NCI-H2196 (cell line): ENCODE results near the gene ATG9B.
A peak's percentile ranks its signal among the peaks of the same experiment; 100 is the strongest.

Experiments used
- DNase-seq: peaks from one replicate; lab custom pipeline; 2025; ENCODE audit not compliant: unreplicated experiment; lab: John Stamatoyannopoulos, UW

Gene ATG9B

DNA sequence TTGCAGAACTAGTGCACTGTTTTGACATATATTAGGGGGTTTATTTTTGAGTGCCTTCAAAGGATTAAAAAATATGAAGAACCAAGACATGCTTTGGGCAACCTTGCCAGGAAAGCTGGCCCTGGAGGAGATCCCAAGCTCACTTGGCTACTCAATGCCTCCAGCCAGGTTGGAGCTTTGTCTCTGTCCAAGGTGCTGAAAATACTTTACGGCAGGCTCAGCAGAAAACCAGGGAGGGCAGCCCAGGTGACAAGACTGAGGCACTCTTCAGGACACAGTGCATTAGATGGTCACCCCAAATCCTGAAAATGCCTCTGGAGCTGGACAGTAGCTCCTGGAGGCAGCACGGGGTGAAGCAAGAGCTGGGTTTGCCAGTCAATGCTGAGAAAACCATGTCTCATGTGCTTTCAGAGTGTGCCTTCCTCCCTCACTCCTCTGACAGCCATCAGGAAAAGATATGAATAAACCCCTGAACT lies 40.4 kb downstream of the ATG9B start:
- DNase-seq, result no peak

DNA sequence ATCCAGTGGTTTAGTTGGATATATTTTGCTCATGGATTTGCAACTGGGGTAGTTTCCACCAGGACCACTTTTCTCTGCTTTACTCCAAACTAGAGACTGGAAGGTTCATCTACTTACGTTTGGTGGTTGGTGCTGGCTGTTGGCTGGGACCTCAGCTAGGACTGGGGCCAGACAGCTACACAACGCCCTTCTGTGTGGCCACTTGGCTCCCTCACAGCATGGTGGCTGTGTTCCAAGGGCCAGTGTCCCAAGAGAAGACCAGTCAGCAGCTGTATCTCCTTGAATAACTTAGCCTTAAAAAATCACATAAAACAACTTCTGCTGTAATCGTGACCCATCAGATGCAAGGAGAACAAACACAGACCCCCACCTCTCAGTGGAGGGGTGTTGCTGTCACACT lies 41.9 kb downstream of the ATG9B start:
- peak; percentile 36 for DNase-seq

DNA sequence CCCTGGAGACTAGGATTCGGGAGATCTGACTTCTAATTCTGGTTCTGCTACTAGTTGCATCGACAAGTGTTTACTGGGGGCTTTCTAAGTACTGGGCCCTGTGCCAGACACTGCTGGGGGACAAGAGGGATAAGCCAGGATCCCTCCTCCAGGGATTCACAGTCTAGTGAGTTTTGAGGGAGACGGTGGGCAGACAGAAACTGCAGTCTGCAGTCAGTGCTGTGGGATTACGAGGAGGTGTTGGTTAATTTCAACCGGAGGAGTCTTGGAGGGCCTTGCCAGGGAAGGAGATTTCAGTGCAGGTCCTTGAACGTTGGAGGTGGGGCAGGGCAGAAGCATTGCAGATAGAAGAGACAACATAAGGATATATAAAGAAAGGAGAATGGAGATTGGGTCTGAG lies 42.6 kb downstream of the ATG9B start:
- no peak for DNase-seq

DNA sequence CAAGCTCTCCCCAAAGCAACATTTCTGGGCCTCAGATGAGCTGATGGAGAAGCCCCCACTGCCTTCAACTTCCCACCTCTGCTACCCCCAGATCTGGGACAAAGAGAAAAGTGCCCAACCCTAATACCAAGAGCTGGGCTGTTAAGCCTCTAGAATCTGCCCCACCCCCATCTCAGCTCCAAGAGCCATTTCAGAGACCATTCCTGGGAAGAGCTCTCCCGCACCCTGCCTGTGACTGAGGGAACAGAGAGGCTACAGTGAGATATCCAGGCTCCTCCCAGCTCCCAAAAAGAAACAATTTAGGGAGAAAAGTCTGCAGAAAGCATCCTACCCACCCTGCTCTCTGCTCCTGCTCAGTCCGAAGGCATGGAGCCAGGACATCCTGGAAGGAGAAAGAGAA lies 43.6 kb downstream of the ATG9B start:
- no peak for DNase-seq

DNA sequence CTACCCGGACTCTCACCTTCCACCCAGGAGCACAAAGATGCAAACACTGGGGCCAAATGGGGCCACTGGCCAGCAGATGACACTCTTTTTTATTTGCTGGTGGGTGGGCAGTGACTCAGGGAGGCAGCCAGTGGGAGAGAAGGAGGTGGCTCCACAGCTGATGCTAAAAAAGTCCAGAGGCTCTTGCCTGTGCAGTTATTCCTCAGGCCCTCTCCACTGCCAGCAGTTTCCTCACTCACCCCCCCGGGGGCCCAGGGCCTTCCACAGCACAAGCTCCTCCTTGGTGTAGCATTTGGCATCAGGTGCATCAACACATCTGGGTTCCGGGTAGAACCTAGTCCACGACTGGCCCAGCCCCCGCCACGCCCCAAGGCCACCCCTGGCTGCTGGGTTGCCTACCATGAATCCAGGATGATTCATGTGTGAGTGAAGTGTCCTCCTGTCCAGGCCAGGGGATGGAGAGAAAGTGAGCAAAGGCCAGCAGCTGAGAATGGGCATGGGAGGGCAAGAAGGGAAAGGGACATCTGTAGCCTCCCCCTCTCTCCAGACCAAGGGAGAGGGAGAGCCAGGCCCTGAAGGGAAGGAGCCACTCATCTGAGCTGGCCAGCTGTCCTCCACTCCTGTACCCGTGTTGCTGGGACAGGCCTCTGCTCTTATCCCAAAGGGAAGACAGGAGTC lies 44.4 kb downstream of the ATG9B start:
- no peak for DNase-seq

DNA sequence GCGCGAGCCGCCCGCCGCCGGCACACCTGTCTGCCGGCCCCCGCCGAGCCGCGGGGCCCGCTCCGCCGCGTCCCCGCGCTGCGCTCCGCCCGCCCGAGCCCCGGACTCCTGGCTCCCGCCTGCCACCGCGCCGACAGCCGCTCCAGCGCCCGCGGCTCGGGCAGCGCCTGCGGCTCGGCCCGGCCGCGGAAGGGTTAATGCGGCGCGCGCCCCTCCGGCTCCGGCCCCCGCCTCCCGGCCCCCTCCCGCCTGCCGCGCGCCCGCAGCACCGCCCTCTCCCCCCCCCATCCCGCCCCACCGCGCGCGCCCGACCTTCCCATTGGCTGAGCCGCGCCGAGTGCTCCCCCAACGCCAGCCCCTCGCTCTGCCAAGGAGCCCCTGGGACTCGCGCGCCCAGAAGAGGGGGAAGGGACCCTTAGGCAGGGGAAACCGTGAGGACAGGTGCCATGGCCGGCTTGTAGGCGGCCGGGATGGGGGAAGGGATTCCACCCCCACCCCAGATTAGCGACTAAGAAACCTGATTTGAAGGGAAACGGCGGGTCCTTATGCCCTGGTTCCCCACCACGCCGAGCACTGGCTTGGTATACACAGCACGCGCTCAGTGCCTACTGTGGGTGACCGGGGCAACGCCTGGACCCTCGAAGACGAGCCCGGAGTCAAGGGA lies 46.0 kb downstream of the ATG9B start, which contains the start of gene KCNH2:
Gene KCNH2 (minus strand): TSS at position 196 of the 664 bp plus-strand sequence. CDS start 408 bp downstream, outside the sequence.
- DNase-seq, result peak; percentile 80

DNA sequence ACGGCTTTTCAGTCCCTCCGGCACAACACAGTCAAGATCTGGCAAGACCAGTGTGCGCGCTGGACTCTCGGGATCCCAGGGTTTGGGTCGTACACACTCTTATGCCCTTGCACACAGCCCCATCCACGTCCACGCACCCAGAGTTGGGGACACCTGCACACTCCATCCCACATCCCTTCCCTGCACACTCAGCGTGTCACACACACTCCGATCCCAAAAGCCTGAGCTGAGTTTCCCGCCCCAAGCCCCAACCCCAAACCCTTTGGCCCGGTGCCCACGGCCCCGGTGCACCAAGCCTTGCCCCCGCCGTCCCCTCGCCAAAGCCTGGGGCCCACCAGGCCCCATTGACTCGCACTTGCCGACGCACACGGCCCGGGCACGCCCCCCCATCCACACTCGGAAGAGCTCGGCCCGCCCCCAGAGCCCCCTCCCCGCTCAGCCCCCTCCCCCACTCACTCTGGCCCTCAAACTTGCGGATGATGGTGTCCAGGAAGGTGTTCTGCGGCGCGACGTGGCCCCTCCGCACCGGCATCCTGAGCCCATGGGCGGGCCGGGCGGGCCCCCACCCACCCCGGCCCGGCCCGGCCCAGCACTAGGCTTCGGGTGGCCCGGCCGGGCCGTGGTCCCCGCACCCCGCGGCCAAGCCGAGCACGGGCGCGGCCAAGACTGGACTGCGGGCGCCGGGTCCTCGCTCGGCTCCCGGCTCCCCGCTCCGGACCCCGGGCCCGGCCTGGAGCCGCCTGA lies 46.7 kb downstream of the ATG9B start:
- DNase-seq, result peak; percentile 25

DNA sequence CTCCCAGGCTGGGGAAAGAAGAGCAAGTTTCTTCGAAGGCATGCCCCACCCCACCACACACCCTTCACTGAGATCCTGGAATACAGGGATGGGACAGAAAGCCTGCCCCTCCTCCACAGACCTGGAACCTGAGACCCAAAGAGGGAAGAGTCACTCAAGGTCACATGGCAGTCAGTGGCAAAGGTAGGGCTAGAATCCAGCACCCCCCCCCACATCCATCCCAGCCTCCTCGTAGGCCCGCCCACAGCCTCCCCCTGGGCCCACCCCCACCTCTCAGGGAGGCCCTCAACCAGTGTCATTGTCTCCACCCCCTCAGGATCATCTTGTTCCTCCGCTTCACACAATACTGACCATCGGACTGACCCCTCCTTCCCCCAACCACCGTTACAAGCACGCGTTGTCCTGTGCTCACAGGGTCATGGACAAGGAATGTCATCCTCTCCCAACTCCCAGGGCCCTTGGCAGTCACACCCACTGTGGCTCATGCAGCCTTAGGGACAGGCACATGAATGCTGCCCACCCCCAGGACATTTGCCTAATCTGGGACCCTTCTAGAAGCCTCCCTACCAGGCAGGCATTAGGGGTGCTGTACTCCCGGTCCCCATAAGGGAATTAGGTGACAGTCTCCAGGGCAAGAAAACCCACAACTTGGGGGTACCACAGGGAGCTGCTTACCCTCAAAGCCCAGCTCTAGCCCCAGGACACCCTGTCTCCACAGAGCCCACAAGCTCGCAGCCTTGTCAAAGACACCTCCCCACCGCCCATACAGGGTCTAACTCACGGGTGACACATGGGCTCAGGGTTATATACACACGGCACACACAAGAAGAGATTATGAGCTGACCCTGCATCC lies 47.5 kb downstream of the ATG9B start:
- peak; percentile 70 for DNase-seq

DNA sequence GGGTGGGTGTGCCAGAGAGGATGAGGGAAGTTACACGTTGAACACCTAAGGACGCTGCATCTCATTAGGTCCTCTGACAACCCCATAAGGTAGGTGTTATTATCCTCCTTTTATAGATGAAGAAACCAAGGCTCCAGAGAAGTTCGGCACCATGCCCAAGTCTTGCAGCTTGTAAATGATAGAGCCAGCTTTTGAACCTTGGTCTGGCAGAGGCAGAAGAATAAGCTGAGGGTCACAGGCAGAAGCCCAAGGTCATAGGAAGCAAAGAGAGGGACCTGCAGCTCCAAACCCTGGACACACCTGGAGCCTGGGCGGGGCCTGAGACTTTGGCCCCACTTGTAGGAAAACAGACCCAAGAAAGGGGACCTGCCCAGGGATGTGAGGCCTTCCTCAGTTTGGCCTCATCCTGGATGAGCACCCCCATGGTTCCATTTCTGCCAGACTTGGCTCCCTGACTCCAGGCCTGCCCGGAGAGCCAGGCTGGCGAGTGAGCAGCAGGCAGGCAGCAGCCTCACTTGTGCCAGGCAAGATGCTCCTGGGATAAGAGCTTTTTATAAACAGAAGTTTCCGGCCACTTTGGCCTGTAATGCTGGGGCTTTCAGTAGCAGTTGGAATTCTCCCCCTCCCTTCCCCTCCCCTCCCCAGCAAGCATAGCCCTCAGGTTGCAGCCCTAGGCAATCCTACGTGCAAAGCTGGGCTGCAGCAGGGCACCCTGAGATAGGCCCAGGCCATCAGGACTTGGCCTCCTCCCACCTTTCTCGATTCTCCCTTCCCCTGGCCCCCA lies 48.6 kb downstream of the ATG9B start:
- DNase-seq, result no peak

DNA sequence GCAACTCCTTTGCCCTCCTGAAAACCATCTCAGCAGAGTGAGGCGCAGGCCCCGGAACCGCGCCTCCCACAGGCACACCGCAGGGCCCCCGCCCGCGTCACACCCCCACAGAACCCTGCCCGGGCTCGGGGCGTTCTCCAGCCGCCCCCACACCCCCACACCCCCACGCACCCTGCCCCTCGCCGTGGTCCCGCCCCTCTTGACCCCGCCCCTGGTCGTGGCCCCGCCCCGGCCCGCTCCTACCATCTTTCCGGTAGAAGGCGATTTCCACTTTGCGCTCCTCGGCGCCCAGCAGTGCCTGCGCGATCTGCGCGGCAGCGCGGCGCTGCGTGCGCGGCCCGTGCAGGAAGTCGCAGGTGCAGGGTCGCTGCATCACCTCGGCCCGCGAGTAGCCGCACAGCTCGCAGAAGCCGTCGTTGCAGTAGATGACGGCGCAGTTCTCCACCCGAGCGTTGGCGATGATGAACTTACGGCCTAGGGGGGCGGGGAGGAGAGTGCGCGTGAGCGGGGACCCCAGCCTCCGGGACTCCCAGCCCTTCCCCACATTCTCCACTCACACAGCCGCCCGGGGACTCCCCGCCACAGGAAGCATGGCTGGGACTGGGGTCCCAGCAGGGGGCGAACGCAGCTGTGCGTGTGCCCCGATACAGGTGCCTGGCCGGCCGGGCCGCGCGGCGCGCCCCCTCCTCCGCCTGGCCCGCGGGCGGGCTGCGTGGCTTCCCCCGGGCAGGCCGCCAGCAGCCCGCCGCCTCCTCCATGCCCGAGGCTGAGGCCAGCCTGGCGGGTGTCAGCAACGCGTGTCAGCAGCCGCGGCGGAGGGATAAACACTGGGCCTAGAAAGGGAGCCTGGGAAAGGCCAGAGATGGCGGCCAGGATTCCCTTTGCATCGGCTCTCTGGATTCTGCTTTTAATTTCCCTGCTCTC lies 49.6 kb downstream of the ATG9B start:
- DNase-seq, result peak; percentile 57

DNA sequence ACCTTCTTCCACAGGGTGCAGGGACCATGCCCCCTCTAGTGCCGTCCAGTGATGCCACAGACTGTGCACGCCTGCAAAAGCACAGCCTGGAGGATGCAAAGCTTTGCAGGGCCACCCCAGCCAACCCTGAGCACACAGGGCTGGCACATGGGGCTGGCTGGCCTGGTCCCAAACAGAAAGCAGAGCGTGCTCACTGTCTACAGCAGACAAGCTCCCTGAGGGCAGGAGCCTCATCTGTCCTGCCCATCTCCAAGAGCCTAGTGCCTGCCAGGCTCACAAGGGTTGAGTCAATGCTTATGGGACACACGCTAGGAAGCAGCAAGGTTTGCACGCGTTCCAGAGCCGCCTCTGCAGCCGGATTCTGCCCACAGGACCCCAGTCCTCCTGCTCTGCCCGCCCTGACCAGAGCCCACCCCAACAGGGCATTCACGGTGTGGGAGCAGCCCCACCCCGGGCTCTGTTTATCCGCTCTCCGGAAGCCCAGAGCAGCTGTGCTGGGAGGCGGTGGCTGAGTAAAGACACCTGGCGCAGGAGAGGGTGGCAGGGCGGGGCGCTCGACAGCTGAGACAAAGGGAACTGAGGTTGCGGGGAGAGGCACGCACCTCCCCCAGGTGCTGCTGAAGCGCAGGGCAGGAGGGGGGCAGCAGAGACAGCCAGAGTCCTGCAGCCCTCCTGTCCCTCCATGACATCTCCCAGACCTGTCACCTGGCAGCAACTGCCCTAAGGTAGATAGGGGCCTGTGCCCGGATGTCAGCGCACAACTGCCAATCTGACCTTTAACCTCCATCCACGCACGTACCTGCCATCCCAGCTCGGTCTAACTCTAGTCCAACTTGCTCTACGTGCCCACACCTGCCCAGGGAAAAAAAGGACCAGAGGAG lies 50.5 kb downstream of the ATG9B start:
- DNase-seq, result peak; percentile 55

DNA sequence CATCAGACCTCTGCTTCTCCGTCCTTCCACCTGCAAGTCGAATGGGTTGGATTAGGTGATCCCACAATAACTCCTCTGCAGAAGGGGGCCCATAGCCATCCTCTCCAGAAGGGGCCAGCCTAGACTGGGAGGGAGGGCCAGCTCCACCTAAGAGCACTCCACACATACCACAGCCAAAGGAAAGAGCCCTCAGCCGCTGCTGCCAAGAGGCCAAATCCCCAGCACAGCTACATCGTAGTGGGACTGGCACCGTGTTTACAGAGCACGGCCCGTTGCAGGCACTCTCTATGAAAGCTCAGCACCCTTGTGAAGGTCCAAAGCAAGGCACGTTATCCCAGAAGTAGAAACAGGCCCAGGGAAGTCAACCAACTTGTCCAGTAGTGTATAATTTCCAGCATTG lies 51.6 kb downstream of the ATG9B start:
- no peak for DNase-seq

DNA sequence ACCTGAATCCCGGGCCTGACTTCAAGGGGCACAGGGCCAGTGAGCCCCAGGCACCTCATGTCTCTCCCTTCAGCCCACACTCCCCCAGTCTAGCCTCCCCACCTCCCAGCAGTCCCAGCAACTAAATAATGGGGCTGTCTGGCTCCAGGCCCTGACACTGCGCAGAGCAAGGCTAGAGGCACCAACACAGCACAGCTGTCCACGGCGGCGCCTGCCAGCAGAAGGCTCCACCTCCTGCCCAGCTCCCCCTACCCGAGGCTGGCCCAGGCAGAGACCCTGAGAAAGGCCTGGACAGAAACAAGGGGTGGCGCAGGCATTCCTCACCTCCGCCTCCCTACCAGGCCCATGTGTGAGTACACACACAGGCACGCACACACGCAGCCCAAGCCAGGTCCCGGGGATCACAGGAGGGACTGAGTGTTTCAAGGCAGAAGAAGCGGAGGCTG lies 52.2 kb downstream of the ATG9B start:
- DNase-seq, result no peak

DNA sequence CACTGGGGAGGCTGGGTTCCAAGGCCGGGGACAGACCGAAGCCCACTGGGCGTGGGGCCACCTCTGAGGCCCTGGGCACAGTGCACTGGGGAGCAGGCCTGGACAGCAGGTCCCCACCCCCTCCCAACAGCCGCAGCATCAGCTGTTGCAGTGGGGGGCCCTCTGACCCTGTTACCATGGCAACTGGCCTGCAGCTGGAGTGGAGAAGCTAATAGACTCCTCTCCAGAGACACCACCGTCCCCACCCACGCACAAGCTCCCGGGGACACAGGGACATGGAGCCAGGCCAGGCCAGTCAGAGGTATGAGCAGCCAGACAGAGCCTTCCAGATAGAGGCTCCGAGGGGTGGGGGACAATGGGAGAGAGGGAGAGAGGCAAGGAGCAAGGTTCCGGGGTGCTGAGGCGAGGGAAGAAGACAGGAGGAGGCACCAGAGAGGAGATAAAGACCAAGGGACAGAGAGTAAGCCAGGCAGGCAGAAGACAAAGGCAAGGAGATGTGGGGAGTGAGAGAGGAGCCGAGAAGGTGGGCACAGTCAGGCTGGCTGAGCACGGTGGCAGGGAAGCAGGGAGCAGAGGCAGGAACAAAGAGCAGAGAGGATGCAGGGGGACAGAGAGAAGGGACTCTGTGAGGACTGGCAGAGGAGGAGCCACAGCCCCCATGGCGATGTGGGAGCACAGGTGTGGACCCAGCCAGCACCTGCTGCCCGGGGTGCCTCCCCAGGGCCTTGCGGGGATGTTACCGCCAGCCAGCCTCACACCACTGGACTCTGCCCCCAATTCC lies 52.9 kb downstream of the ATG9B start:
- no peak for DNase-seq

DNA sequence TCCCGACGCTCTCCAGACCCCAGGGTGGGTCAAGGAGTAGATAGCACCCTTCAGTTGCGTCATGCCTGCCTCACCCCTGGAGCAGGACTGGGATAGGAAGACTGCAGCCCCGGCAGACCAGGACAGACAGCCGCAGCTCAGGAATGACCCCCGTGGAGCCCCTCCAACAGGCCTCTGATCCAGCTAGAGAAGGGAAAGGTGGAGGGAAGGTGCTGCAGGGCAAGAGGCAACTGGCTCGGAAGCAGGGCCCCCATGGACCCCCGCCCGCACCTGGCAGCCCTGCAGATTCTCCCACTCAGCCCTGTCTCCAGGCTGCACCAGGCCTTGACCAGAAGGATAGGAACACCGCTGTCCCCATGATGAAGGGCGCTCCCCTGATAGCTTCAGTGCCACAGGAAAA lies 53.9 kb downstream of the ATG9B start:
- DNase-seq, result no peak

DNA sequence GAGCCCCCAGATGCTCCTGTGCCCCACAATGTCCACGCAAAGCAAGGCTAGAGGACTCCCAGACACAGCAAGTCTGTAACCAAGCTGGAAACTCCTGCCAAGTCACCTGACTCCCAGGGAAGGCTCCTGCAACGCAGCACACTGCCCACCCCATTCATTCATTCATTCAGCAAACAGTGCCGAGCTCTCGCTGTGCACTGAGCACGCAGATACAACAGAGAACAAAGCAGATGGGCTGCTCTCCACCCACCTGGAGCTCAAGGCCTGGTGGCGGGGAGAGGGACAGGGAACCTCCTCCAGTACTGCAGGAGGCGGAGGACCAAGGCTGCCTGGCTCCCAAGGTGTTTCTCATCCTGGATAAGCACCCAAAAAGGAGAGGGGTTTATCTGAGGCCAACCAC lies 54.8 kb downstream of the ATG9B start:
- no peak for DNase-seq

DNA sequence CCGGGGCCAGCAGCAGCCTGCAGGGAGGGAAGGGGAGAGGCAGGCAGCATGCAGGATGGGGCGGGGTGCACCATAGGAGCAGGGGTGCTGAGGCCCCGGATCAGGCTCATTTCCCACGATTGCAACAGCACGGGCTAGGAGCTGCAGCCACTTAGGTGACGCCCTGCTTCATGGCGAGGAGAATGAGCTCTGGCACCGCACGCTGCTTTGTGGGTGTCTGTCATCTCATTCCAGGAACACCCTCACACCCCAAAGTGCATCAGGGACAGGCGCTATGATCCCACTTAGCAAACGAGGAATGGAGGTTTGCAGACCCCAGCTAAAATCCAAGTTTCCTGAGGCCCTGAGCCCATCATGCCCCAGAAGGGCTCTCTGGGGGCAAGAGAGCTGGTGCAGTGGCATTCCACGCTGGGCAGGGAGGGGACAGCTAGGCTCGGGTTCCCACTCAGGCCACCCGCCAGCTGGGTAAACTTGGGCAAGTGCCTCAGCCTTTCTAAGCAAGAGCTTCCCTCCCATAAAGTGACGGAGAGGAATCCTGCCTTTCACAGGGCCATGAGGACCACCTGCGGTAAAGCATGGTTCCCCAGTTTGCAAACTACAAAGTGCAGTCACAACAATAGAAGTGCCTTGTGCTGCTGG lies 55.4 kb downstream of the ATG9B start:
- no peak for DNase-seq
